A549 treated with dexamethasone at 1 μM for 4 hours (cell line): Measurements from ENCODE around the gene WIF1. TPM values are rescaled to one million over a fixed set of nuclear protein-coding genes. Genes with fewer than 3 reads are reported as not detected.

Experiments used
- total RNA-seq: library from RNA; stranded (reverse); fragments of 200-300 nt; extraction: Qiagen RNA extraction; gene quantifications from 5 replicates; pipeline ENCODE4 v1.2.3, GENCODE V29; 2022

The WIF1 gene, protein sequence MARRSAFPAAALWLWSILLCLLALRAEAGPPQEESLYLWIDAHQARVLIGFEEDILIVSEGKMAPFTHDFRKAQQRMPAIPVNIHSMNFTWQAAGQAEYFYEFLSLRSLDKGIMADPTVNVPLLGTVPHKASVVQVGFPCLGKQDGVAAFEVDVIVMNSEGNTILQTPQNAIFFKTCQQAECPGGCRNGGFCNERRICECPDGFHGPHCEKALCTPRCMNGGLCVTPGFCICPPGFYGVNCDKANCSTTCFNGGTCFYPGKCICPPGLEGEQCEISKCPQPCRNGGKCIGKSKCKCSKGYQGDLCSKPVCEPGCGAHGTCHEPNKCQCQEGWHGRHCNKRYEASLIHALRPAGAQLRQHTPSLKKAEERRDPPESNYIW
- not detected in 5 replicates for total RNA-seq

DNA sequence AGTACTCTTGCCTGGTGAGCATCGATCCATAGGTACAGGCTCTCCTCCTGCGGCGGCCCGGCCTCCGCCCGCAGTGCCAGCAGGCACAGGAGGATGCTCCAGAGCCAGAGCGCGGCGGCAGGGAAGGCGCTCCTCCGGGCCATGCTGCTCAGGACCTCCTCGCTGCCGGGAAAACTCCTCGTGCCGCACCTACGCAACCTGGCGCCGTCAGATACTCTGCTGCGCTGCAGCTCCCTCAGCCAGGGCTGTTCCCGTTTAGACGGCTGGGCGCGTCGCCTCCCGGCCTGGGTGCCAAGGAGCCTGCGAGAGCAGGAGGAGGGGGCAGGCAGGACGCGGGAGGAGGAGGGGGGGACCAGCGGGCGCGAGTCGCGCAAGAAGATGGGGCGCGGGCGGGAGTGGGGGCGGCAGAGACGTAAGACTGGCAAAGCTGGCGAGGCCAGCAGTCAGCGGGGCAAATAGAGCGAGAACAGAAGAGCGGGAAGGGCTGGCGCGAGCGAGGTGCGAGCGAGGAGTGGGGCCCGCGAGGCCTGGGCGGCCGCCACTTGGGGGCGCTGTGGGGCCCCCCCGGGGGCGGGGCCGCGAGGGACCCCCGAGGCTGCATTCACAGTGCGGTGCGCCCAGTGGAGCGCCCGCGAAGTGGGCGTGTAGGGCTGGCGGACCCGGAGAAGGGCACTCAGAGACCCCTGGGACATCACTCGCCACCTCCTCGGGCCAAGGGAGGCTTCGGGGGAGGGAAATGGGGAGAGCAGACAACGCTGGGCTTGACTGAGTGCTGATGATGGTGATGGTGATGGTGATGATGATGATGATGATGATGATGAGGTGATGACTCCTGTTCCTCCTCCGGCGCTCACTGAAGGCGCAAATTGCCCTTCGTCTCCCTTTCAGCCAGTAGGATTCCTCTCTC lies at the start of gene WIF1:
Gene WIF1, minus strand, starts transcription at position 257 of the 907 bp plus-strand sequence. Its CDS starts 114 bp downstream, at position 143.

DNA sequence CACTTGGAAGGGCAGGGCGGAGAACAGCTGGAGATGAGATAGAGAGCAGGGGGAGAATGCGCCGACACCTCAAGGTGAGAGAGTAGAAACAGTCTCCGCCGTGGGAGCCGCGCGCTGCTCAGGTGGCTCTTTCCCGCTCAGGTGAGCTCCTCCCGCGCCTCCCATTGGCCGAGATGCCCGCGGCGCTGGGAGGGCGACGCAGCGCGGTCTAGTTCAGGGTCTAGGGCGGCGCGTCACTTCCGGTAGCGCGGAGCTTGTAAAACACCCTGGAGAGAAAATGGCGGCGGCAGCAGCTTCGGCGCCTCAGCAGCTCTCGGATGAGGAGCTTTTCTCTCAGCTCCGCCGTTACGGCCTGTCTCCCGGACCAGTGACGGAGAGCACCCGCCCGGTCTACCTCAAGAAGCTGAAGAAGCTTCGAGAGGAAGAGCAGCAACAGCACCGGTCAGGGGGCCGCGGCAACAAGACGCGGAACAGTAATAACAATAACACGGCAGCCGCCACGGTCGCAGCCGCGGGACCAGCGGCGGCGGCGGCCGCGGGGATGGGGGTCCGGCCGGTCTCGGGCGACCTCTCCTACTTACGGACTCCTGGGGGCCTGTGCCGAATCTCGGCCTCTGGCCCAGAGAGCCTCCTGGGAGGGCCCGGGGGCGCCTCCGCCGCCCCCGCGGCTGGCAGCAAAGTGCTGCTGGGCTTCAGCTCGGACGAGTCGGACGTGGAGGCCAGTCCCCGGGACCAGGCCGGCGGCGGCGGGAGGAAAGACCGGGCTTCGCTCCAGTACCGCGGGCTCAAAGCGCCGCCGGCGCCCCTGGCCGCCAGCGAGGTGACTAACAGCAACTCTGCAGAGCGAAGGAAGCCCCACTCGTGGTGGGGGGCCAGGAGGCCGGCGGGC lies 48.5 kb upstream of the WIF1 start, which contains the start of gene LEMD3:
Gene LEMD3, plus strand, starts transcription at position 264 of the 889 bp plus-strand sequence. Its CDS starts 14 bp downstream, at position 278.

Other genes with a start within 250 kb of the WIF1 start
- 8.1 to 13.9 TPM (median 11.6 TPM) in 5 replicates for gene LEMD3, start 48.3 kb upstream of the WIF1 start, total RNA-seq
- gene MSRB3, start 157.4 kb upstream of the WIF1 start, total RNA-seq = 21.9 to 28.1 TPM (median 24.9 TPM) in 5 replicates